ENCODE measurements around the gene DHX38.
"Not testable (repeated sequence)": the region's sequence is repeated elsewhere in the genome, so short reads cannot be mapped to it uniquely, and the experiment has no call there.

The DHX38 gene

DNA sequence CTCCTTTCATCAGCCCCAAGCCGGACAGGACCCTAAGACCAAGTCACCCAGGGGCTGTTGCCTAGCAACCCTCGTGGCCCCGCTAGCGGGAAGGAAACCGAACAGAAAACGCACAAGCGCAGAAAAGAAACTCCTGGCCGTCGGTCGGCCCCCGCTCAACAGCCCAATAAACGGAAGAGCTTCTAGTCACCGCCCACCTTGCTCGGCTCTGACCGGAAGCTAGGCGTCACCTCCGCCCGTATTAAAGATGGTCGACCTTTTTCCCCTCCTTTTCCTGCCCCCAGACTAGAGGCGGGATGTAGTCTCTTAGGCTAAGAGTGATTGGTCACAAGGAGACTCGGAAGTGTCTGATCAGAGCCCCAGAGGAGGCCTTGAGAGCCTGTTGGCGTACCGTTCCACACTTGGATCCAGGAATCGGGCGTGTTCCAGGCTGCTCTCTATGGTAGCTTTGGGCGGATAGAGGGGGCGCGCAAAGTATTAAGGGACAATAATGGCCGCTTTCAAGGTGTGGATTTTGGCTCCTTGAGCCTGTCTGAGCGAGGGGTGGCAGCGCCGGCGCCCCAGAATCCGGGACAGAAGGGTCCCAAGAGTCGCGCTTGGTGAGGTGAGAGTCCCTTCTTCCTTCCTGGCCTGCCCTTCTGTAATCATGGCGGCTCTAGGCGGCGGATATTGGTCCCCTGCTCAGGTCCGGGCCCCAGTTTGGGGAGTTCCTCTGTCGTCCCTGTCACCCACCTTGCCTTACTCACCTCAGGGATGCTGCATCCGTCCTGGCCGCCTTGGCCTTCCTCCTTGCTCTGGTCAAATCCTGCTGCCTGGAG lies at the start of gene DHX38, which contains the start of gene TXNL4B:
Gene DHX38 (plus strand): TSS at position 400 of the 818 bp plus-strand sequence. CDS start 2,311 bp downstream, outside the sequence.
Gene TXNL4B (minus strand): TSS at position 173 of the 818 bp plus-strand sequence. CDS start 2,871 bp downstream, outside the sequence.
- peak; percentile 87 for DNase-seq

DNA sequence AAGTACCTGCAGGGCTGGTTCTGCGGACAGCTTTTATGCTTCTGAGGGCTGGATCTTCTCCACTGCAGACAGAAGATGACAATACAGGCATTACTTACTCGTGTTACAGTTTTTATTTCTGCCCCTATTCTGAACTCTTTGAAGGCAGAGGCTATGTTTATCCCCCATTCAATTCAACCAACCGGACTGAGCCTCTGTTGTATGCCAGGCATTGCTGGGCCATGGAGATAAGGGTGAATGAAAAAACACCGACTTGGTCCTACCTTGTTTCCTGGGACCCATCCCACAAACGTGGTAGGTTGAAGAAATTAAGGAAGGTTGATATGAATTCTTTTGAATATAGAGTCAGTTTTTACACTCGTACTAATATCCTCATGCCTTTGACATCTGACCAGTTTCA lies 49.4 kb upstream of the DHX38 start:
- no peak for DNase-seq

DNA sequence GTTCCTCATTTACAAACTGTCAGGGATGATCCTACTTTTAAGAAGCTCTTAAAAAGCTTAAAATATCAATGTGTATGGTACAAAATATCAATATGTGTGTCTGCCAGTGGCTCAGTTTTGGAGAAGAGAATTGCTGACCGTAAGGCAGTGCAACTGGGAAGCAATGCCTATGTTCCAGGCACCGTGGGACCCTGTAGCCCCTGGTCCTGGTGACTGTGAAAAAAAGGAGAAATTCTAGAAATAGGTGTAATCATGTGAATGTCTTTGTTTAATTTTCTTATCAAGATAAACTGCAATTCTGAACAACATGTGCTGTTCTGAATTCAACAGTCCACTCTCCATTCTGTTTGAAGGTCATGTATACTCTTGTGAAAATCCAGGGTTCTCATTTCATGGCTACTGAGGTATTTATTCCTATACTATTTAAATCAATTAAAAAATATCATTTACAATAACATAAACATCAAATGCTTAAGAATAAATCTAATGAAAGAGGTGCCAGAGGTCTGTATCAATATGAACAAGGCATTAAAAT lies 48.8 kb upstream of the DHX38 start:
- DNase-seq = no peak

GRCh38 chr16:72049110-72049509 lies 44.5 kb upstream of the DHX38 start:
- no peak for DNase-seq

DNA sequence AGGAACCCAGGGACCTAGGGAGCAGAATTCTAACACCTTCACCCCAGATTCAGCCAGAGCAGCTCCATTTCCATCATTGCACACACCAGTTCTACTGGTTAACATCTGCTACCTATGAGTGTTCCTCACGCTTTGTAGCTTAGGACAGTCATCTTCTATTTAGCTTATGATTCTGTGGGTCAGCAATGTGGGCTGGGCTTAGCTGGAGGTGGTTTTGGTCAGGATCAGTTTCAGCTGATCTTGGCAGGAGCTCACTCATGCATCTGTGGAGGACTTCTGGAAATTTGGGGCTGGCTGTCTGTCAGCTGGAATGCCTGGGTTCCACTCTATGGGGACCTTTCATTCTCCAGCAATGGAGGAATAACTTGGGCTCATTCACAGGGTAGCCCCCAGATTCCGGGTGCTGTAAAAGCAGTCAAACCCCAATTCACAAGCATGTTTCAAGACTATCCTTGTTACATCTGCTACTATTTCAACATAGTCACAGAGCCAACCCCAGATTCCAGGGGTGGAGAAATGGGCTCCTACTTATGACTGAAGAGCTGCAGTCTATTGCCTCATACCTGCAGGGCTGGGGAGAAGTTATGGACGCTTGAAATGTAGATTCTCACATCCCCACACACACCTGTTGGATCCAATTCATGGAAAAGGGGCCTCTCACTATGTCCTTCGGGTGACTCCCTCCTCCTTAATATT lies 42.7 kb upstream of the DHX38 start:
- no peak for DNase-seq

DNA sequence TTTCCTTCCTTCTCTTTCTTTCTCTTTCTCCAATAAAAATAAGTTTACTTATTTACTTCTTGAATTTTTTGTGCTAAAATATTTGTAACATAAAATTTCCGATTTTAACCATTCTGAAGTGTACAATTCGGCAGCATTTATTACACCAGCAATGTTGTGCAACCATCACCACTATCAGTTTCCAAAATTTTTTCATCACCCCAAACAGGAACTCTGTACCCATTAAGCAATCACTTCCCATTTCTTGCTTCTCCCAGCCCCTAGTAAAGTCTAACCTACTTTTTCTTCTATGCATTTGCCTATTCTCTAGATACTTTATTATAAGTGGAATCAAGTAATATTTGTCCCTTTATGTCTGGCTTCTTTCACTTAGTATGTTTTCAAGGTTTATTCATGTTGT lies 41.8 kb upstream of the DHX38 start:
- no peak for DNase-seq

- DNase-seq = not testable (repeated sequence)
These were observed 39.3 kb upstream of the DHX38 start, which contains the start of gene HP for GRCh38 chr16:72054254-72054847. HP (plus strand) TSS chr16:72054505; CDS start chr16:72054653, 148 bp downstream.

- DNase-seq = no peak
These were observed 37.7 kb upstream of the DHX38 start for GRCh38 chr16:72055911-72056310.

DNA sequence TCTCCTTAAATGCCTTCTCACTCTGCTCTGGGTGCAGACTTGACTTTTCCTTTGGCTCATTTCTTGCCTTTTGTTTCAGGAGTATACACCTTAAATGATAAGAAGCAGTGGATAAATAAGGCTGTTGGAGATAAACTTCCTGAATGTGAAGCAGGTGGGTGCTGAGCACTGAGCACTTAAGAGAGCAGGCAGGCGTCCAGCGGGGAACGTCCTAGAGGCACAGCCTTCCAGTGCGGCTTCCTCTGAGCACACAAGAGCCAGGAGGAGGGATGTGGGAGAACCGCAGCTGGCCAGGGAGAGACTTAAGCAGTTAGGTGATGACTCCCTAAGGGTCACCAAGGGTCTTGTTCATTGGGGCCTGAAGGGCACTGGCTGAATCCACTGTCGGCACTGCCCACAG lies 36.3 kb upstream of the DHX38 start:
- DNase-seq = not testable (repeated sequence)

GRCh38 chr16:72059060-72059459 lies 34.6 kb upstream of the DHX38 start:
- DNase-seq = not testable (repeated sequence)

DNA sequence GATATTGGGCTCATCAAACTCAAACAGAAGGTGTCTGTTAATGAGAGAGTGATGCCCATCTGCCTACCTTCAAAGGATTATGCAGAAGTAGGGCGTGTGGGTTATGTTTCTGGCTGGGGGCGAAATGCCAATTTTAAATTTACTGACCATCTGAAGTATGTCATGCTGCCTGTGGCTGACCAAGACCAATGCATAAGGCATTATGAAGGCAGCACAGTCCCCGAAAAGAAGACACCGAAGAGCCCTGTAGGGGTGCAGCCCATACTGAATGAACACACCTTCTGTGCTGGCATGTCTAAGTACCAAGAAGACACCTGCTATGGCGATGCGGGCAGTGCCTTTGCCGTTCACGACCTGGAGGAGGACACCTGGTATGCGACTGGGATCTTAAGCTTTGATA lies 33.2 kb upstream of the DHX38 start:
- no peak for DNase-seq

- DNase-seq = no peak
These were observed 32.1 kb upstream of the DHX38 start for GRCh38 chr16:72061564-72061963.

- no peak for DNase-seq
These were observed 29.2 kb upstream of the DHX38 start for GRCh38 chr16:72064361-72064894.

- peak; percentile 2 for DNase-seq
These were observed 26.9 kb upstream of the DHX38 start for GRCh38 chr16:72066747-72067146.

- DNase-seq = no peak
These were observed 24.7 kb upstream of the DHX38 start for GRCh38 chr16:72068930-72069329.

GRCh38 chr16:72072514-72073342 lies 20.9 kb upstream of the DHX38 start:
- DNase-seq = no peak

GRCh38 chr16:72073560-72074230 lies 20.0 kb upstream of the DHX38 start:
- DNase-seq = no peak

- DNase-seq = not testable (repeated sequence)
These were observed 18.6 kb upstream of the DHX38 start for GRCh38 chr16:72075067-72075466.

DNA sequence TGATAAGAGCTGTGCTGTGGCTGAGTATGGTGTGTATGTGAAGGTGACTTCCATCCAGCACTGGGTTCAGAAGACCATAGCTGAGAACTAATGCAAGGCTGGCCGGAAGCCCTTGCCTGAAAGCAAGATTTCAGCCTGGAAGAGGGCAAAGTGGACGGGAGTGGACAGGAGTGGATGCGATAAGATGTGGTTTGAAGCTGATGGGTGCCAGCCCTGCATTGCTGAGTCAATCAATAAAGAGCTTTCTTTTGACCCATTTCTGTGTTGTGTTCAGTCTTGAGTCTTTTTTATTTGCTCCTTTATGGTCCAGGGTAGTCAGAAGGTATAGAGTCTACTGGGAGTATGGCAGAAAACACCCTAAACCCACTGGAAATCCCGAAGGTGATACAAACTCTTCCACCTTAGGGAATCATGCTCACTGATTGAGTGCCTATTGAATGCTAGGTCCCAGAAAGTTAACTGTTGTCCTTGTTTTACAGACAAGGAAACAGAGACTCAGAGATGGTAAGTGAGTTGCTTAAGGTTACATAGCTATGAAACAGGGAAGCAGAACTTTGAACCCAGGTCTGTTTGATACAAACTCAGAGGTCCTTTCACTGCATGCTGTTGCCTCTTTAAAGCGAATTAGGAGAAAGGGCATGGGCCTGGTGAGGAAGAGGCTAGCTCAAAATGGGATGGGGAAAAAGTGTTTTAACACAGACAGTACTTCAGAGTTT lies 16.5 kb upstream of the DHX38 start:
- not testable (repeated sequence) for DNase-seq

DNA sequence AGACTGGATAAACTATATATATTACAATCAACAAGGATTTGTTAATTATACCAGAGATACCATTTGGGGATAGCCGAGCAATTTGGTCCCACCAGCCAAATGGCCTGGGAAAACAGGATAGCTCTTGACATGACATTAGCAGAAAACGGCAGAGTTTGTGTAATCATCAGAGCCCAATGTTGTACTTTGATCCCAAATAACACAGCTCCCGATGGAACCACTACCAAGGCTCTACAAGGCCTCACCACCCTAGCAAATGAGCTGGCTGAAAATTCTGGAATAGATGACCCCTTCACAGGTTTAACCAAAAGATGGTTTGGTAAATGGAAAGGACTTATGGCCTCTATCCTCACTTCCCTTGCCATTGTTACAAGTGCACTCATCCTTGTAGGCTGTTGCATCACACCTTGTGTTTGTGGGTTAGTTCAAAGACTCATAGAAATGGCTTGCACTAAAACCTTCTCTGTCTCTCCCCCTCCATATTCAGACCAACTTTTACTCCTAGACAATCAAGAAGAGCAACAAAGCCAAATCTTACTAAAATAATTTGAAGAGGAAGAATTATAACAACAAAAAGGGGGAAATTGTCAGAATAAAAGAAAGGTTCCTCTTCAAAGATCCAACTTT lies 9.8 kb upstream of the DHX38 start:
- DNase-seq = no peak
